Measurements from ENCODE around the gene C9orf78. TPM values are rescaled to one million over a fixed set of nuclear protein-coding genes. Genes with fewer than 3 reads are reported as not detected.

The C9orf78 gene, protein sequence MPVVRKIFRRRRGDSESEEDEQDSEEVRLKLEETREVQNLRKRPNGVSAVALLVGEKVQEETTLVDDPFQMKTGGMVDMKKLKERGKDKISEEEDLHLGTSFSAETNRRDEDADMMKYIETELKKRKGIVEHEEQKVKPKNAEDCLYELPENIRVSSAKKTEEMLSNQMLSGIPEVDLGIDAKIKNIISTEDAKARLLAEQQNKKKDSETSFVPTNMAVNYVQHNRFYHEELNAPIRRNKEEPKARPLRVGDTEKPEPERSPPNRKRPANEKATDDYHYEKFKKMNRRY
- total RNA-seq: 50.6 and 57.3 TPM in 2 replicates

GRCh38 chr9:129835128-129835859 lies at the start of gene C9orf78, which contains the start of gene USP20:
Gene C9orf78, minus strand, starts transcription at chr9:129835275. Its CDS starts 54 bp downstream, at chr9:129835221.
Gene USP20, plus strand, starts transcription at chr9:129835458. Its CDS starts 17,098 bp downstream, at chr9:129852556.

DNA sequence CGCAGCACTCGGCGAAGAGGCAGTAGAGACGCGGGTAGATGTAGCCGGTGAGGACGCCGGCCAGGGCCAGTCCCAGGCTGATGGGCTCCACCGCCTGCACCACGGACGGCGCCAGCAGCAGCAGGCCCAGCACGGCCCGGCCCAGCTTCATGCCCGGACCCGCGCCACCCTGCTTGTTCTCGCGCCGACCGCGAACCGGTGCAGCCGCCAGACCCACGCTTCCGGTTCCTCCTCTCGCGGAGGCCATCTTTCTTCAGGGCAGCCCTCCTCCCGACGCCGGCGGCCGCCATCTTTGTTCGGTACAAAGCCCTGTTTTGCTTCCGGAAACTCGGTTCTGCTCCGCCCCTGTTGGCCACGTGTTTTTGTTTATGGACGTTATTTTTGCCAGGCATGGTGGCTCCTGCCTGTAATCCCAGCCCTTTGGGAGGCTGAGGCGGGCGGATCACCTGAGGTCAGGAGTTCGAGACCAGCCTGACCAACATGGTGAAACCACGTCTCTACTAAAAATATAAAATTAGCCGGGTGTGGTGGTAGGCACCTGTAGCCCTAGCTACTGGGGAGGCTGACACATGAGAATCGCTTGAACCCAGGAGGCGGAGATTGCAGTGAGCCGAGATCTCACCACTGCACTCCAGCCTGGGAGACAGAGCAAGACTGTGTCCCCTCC lies 11.0 kb downstream of the C9orf78 start, which contains the start of gene TOR1A:
TOR1A (minus strand) TSS at position 202 of the 667 bp plus-strand sequence; CDS start at position 151, 51 bp downstream.

DNA sequence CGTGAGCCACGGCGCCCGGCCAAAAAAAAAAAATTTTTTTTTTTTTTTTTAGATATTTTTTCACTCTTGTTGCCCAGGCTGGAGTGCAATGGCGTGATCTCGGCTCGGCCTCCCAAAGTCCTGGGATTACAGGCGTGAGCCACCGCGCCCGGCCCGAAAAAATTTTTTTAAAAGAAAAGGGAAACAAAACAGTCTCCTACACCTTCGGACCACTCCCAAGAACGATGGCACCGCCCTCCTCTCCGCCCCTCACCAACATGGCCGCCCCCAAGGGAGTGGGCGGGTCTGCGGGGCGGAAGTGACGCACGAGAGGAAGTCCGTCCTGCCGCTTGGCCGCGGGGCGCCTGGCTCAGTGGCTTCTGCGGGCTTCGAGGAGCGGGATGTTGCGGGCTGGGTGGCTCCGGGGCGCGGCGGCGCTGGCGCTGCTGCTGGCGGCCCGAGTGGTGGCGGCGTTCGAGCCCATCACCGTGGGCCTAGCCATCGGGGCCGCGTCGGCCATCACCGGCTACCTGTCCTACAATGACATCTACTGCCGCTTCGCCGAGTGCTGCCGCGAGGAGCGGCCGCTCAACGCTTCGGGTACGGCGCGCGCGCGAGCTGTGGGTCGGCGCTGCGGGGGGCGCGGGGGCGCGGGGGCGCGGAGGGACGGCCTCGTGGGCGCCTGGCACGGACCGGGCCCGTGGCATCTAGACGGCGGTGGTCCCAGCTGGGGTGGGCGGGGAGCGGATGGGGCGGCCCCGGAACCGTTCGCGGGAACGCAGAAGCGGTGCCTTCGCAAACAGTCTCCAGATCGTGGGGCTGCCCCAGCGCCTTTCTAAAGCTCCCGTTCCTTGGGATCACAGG lies 32.0 kb downstream of the C9orf78 start, which contains the start of gene TOR1B:
TOR1B (plus strand) TSS at position 352 of the 843 bp plus-strand sequence; CDS start at position 381, 29 bp downstream.

Other genes starting within 250 kb of the C9orf78 start
- 0.47 TPM in 1 of 2 replicates, not detected in the other for gene C9orf50, start 214.2 kb downstream of the C9orf78 start, total RNA-seq
- 44.7 and 54.1 TPM in 2 replicates for gene NTMT1, start 209.1 kb downstream of the C9orf78 start, total RNA-seq
- gene ASB6, start 193.1 kb downstream of the C9orf78 start, total RNA-seq: 24.0 and 25.1 TPM in 2 replicates
- 0.20 and 0.40 TPM in 2 replicates for gene PRRX2, start 169.6 kb downstream of the C9orf78 start, total RNA-seq
- gene PTGES, start 82.2 kb downstream of the C9orf78 start, total RNA-seq: 0.30 TPM in 1 of 2 replicates, not detected in the other
- 23.9 and 24.0 TPM in 2 replicates for gene TOR1B, start 32.1 kb downstream of the C9orf78 start, total RNA-seq
- 62.6 and 68.3 TPM in 2 replicates for gene TOR1A, start 11.1 kb downstream of the C9orf78 start, total RNA-seq
- 11.9 and 15.0 TPM in 2 replicates for gene USP20, start 183 bp upstream of the C9orf78 start, total RNA-seq
- gene FNBP1, start 207.9 kb upstream of the C9orf78 start, total RNA-seq: 13.5 and 15.3 TPM in 2 replicates
- gene GPR107, start 218.6 kb upstream of the C9orf78 start, total RNA-seq: 16.2 and 16.9 TPM in 2 replicates

Measured in mammary microvascular endothelial cell (primary cell).